GM12891 (cell line): ENCODE data around the gene NAT8L.

Experiments used
- DNase-seq: peaks from one replicate; pipeline ENCODE4 v3.0.0; 2011; ENCODE audit warnings: low spot score; ENCODE audit not compliant: insufficient read length
- FAIRE-seq: peaks from 2 replicates; lab custom pipeline; 2011; peaks lifted over from hg19 to GRCh38; lab: Jason Lieb, UNC
- PAX5 ChIP-seq: IDR thresholded peaks from 2 replicates; pipeline ENCODE4 v1.6.1; 2011; ENCODE audit warnings: low read length, moderate library complexity, mild to moderate bottlenecking; ENCODE audit not compliant: insufficient read depth, severe bottlenecking
- POLR2A ChIP-seq: IDR thresholded peaks from 2 replicates; pipeline ENCODE4 v1.6.1; 2011; ENCODE audit warnings: low read depth, low read length, control low read depth
- POLR2AphosphoS5 ChIP-seq: IDR thresholded peaks from 2 replicates; pipeline ENCODE4 v1.6.1; 2011; ENCODE audit warnings: low read depth, low read length, control low read depth
- POU2F2 ChIP-seq: IDR thresholded peaks from 2 replicates; pipeline ENCODE4 v1.6.1; 2011; ENCODE audit warnings: low read depth, mild to moderate bottlenecking, control low read depth, low read length, moderate library complexity
- SPI1 ChIP-seq: IDR thresholded peaks from 2 replicates; pipeline ENCODE4 v1.6.1; 2011; ENCODE audit warnings: low read depth, low read length, control low read depth
- TAF1 ChIP-seq: IDR thresholded peaks from 2 replicates; pipeline ENCODE4 v1.6.1; 2011; ENCODE audit warnings: low read depth, low read length, control low read depth

The NAT8L gene

GRCh38 chr4:2081540-2081939, 22.4 kb downstream of the NAT8L start:
- TF ChIP-seq POU2F2: no peak
- TF ChIP-seq PAX5: no peak
- TF ChIP-seq TAF1: no peak
- no peak for TF ChIP-seq POLR2A
- no peak for TF ChIP-seq SPI1
- TF ChIP-seq POLR2AphosphoS5: no peak
- DNase-seq: no peak
- FAIRE-seq: no peak

- DNase-seq: no peak
- no peak for FAIRE-seq
Observed at GRCh38 chr4:2082118-2082517, 23.0 kb downstream of the NAT8L start.

GRCh38 chr4:2082627-2083026, 23.5 kb downstream of the NAT8L start:
- DNase-seq (no peak), FAIRE-seq (no peak)
- no peak for TF ChIP-seq PAX5
- TF ChIP-seq SPI1: no peak
- TF ChIP-seq POU2F2: no peak
- no peak for TF ChIP-seq POLR2AphosphoS5

More at GRCh38 chr4:2082118-2082517, 23.0 kb downstream of the NAT8L start:
- TF ChIP-seq POLR2AphosphoS5 (no peak), POLR2A (no peak), SPI1 (no peak), TAF1 (no peak), PAX5 (no peak)

GRCh38 chr4:2083116-2083825, 24.1 kb downstream of the NAT8L start:
- DNase-seq (no peak), FAIRE-seq (no peak)
- TF ChIP-seq PAX5: no peak

GRCh38 chr4:2083826-2084160, 24.7 kb downstream of the NAT8L start:
- DNase-seq (no peak), FAIRE-seq (no peak)
- no peak for TF ChIP-seq SPI1
- no peak for TF ChIP-seq POU2F2
- no peak for TF ChIP-seq PAX5
- no peak for TF ChIP-seq POLR2AphosphoS5
- TF ChIP-seq TAF1: no peak
- no peak for TF ChIP-seq POLR2A

GRCh38 chr4:2084316-2084715, 25.2 kb downstream of the NAT8L start:
- TF ChIP-seq PAX5 (no peak), SPI1 (no peak), POU2F2 (no peak), POLR2A (no peak), TAF1 (no peak), POLR2AphosphoS5 (no peak)
- FAIRE-seq (no peak), DNase-seq (no peak)

GRCh38 chr4:2085496-2085901, 26.4 kb downstream of the NAT8L start:
- FAIRE-seq: no peak
- TF ChIP-seq POLR2AphosphoS5 (no peak), TAF1 (no peak), POLR2A (no peak), PAX5 (no peak), SPI1 (no peak), POU2F2 (no peak)
- DNase-seq: no peak

- FAIRE-seq: no peak
- no peak for DNase-seq
- TF ChIP-seq POU2F2 (no peak), SPI1 (no peak), PAX5 (no peak), TAF1 (no peak), POLR2A (no peak), POLR2AphosphoS5 (no peak)
Observed at GRCh38 chr4:2087170-2087569, 28.0 kb downstream of the NAT8L start.

- TF ChIP-seq TAF1: no peak
- no peak for TF ChIP-seq POLR2AphosphoS5
- no peak for TF ChIP-seq POU2F2
- TF ChIP-seq SPI1: no peak
- no peak for TF ChIP-seq POLR2A
- peak; percentile 65 for FAIRE-seq
Observed at GRCh38 chr4:2089222-2089621, 30.1 kb downstream of the NAT8L start.

GRCh38 chr4:2090642-2091041, 31.5 kb downstream of the NAT8L start:
- DNase-seq: no peak
- no peak for FAIRE-seq

More at GRCh38 chr4:2089222-2089621, 30.1 kb downstream of the NAT8L start:
- DNase-seq: no peak

GRCh38 chr4:2091990-2092668, 33.0 kb downstream of the NAT8L start:
- DNase-seq: no peak
- TF ChIP-seq PAX5: no peak
- TF ChIP-seq POLR2AphosphoS5: no peak
- no peak for TF ChIP-seq TAF1
- TF ChIP-seq POU2F2: no peak
- TF ChIP-seq SPI1: no peak
- no peak for TF ChIP-seq POLR2A
- no peak for FAIRE-seq

More at GRCh38 chr4:2090642-2091041, 31.5 kb downstream of the NAT8L start:
- TF ChIP-seq PAX5 (no peak), TAF1 (no peak), POU2F2 (no peak), SPI1 (no peak), POLR2AphosphoS5 (no peak), POLR2A (no peak)

GRCh38 chr4:2092669-2093053, 33.5 kb downstream of the NAT8L start:
- no peak for TF ChIP-seq POLR2A
- TF ChIP-seq POLR2AphosphoS5: no peak
- TF ChIP-seq TAF1: no peak
- no peak for TF ChIP-seq PAX5
- TF ChIP-seq POU2F2: no peak
- TF ChIP-seq SPI1: no peak
- no peak for DNase-seq
- FAIRE-seq: no peak
